ENCODE measurements around the gene AJAP1.

GRCh38 chr1:4743978-4744750 lies 89.8 kb downstream of the AJAP1 start:
- TF ChIP-seq CTCF (IDR thresholded peaks at IDR 0.05; ENCODE audit: low read depth, low read length) (no peak), EZH2phosphoT487 (IDR thresholded peaks at IDR 0.05; ENCODE audit: low read depth) (no peak)

All from OCI-LY3 (cell line).